Peyer's patch (tissue), 4 donors: ENCODE measurements around the gene PDE10A.

ENCODE experiments used
- CTCF ChIP-seq, 6 experiments: fragments of 450-650 bp in 4 of 6; fragments of 200-600 bp in 2 of 6; sonication (generic) in 1 of 6; IDR thresholded peaks; one replicate each; pipeline ENCODE4 v1.5.1; 2017 to 2019; ENCODE audit warnings: antibody characterized with exemption in 6 of 6, mild to moderate bottlenecking in 3 of 6, moderate library complexity in 1 of 6
- POLR2A ChIP-seq, 2 donors: fragments of 450-650 bp; IDR thresholded peaks; one replicate each; pipeline ENCODE4 v1.5.1; 2017; ENCODE audit warnings: antibody characterized with exemption in 2 of 2, mild to moderate bottlenecking in 2 of 2, moderate library complexity in 2 of 2

DNA sequence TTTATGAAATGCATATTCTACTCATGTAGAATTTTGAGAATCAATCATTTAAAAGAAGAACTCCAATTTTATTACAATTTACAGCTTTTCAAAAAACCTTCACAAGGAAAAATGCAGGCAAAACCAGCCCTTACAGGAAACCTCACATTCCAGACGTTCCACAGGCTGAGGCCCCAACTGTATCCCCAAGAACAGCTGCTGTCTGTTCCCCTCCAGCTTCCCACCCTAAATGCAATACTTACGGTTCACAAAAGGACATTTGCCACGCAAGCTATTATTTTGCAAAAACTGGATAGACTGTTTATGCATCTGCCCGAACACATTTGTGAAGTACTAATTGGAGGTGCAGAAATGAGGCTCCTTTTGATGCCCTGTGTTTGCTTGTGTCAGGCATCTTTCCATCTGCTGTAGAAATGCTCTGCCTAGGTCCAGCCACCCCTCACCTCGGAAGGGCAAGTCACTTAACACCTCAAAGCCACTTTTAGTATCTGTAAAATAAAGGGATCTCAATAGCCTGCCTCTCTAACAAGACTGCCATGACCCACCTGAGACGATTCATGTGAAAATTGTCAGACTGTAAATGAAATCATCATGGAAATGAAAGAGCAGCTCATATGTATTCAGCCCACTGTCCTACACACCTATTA is 26.5 kb downstream of the PDE10A start:
- TF ChIP-seq CTCF (IDR thresholded peaks at IDR 0.05) (no peak), POLR2A (IDR thresholded peaks at IDR 0.05) (no peak)
